Esophagus muscularis mucosa (tissue), 4 donors: ENCODE measurements around the gene AFF1.

Experiments
- EP300 ChIP-seq: sonication (generic); formaldehyde crosslinking; IDR thresholded peaks from one replicate; pipeline ENCODE4 v1.6.1; 2017; ENCODE audit warnings: antibody characterized with exemption
- POLR2A ChIP-seq: fragments of 450-650 bp; IDR thresholded peaks from one replicate; pipeline ENCODE4 v1.6.1; 2017; ENCODE audit warnings: antibody characterized with exemption, moderate library complexity, mild to moderate bottlenecking, low read depth
- POLR2AphosphoS5 ChIP-seq, 2 donors: sonication (generic); formaldehyde crosslinking; IDR thresholded peaks; one replicate each; pipeline ENCODE4 v1.6.1; 2017; ENCODE audit warnings: antibody characterized with exemption in 2 of 2
- TF ChIP-seq, protein P1 (sequence below), 3 experiments: fragments of 200-600 bp in 2 of 3; fragments of 450-650 bp in 1 of 3; sonication (generic) in 2 of 3; IDR thresholded peaks; one replicate each; pipeline ENCODE4 v1.5.1; 2017 to 2019; ENCODE audit warnings: antibody characterized with exemption in 3 of 3, mild to moderate bottlenecking in 2 of 3, moderate library complexity in 1 of 3

DNA sequence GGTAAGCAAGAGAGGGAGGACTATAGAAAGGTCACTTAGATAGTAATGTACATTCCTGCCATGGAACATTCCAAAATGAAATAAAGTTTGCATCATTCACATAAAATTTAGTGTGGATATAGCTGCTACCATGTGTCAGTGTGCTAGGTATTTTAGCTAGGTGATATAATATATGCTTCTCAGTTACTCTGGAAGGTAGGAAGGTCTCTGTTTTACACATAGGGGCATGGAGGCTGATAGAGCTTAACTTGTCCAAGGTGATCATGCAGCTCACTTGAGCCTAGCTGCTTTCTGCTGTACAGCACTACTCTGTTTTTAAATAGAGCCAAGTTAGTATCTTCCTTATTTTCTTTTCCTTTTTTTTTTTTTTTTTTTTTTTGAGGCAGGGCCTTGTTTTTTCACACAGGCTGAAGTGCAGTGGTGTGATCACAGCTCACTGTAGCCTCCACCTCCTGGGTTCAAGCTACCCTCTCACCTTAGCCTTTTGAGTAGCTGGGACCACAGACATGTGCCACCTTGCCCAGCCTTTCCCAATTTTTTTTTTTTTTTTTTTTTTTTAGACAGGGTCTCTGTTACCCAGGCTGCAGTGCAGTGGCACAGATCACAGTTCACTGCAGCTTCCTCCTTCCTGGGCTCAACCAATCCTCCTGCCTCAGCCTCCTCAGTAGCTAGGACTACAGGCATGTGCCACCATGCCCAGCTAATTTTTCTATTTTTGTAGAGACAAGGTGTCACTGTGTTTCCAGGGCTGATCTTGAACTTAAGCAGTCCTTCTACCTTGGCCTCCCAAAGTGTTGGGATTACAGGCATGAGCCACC, 10.4 kb downstream of the AFF1 start:
- TF ChIP-seq POLR2A (no peak), POLR2AphosphoS5 (IDR thresholded peaks at IDR 0.05) (no peak), EP300 (no peak)
- TF ChIP-seq, protein P1, sequence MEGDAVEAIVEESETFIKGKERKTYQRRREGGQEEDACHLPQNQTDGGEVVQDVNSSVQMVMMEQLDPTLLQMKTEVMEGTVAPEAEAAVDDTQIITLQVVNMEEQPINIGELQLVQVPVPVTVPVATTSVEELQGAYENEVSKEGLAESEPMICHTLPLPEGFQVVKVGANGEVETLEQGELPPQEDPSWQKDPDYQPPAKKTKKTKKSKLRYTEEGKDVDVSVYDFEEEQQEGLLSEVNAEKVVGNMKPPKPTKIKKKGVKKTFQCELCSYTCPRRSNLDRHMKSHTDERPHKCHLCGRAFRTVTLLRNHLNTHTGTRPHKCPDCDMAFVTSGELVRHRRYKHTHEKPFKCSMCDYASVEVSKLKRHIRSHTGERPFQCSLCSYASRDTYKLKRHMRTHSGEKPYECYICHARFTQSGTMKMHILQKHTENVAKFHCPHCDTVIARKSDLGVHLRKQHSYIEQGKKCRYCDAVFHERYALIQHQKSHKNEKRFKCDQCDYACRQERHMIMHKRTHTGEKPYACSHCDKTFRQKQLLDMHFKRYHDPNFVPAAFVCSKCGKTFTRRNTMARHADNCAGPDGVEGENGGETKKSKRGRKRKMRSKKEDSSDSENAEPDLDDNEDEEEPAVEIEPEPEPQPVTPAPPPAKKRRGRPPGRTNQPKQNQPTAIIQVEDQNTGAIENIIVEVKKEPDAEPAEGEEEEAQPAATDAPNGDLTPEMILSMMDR (IDR thresholded peaks at IDR 0.05) = no peak
